GM19324 (cell line): Measurements from ENCODE around the gene PRR30.
"Not testable (repeated sequence)": the region's sequence is repeated elsewhere in the genome, so short reads cannot be mapped to it uniquely, and the experiment has no call there.

ENCODE experiments used
- ATAC-seq: cut with Tn5 transposase; IDR thresholded peaks from one replicate; pipeline ENCODE4 v1.9.1; 2021; ENCODE audit warnings: mild to moderate bottlenecking, moderate library complexity; ENCODE audit not compliant: unreplicated experiment, low FRiP score

PRR30 gene

GRCh38 chr2:27130396-27130795, 8.8 kb downstream of the PRR30 start:
- no peak for ATAC-seq

- no peak for ATAC-seq
Observed at GRCh38 chr2:27128668-27129571, 10.3 kb downstream of the PRR30 start.

DNA sequence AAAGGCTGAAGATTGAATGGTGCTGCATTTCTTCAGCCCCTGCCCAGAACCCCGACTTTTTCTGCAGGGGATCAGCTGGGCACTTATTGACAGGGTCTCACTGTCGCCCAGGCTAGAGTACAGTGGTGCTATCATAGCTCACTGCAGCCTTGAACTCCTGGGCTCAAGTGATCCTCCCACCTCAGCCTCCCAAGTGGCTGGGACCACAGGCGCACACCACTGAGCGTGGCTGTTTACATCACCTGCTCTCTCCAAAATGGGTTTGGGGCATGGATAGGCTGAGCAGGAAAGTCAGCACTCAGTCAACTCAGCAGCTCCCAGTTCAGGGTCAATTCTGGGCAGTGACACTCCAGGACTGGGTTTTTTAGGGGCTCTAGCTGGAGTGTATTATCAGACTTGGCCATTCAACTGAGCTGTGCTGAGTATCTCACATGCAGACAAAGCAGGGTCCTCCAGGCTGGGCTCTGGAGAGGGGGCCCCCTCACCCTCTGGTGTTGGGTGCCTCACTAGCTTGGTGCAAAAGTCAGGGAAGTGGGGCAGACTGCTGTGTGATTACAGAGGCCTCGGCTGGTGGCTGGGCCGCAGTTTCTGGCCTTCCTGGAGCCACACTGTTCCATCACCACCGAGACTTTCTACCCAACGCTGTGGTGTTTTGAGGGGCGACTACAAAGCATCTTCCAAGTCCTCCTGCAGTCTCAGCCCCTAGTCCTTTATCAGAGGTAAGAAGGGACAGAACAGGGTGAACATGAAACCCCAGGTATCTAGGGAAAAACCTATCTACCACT, 11.1 kb downstream of the PRR30 start:
- no peak for ATAC-seq

DNA sequence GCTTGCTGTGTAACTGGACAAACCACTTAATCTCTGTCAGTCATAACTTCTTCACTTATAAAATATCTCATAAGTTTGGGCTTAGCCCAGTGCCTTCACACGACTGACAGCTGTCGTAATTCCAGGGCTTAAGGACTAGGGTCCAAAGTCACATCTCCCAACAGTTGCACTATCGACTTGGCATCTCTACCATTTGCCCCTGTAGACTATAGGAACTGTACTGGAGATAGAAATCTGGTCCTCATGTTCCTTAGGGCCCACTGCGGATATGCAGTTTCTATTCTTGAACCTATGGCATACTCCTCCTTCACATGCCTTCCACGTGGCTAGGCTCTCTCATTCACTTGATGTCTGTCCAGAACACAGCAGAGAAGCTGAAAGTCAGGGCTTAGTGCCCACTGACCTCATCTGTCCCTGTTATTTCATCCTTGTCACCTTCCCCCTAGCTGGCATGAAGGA, 12.9 kb downstream of the PRR30 start:
- no peak for ATAC-seq

GRCh38 chr2:27125104-27125503, 14.1 kb downstream of the PRR30 start:
- no peak for ATAC-seq

- no peak for ATAC-seq
Observed at GRCh38 chr2:27123302-27124150, 15.7 kb downstream of the PRR30 start, which contains the start of gene ABHD1. Gene ABHD1 (plus strand): TSS chr2:27123815. CDS start chr2:27123949, 134 bp downstream.

GRCh38 chr2:27122791-27123190, 16.4 kb downstream of the PRR30 start:
- no peak for ATAC-seq

DNA sequence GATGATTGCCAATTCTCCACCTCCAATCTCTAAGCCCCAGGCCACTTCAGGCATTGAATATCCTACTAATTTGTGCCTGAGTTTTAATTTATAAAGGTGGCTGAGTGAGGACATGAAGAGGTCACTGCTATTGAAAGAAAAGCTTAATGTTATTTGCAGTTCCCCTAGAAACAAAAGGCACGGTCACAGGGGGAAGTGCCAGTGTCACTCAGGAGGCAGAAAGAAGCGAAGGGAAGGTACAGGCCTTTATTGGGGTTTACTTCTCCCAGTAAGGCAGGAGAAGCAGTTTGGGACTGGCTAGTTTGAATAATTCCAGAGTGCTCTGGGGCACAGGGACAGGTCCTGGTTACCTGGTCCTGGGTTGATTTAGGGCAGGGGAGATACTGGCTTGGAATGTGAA, 17.3 kb downstream of the PRR30 start:
- ATAC-seq = no peak

DNA sequence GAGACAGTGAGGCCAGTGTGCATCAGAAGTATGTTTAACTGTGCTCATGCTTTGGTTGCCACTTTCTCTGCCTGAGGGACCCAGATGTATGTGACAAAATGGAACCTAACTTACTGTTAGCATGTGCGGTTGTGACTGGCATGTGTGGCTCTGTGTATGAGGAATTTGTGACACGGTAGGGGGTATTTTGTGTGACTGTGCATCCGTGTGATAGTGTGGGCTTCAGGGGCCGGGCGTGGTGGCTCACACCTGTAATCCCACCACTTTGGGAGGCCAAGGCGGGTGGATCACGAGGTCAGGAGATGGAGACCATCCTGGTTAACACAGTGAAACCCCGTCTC, 19.9 kb downstream of the PRR30 start:
- not testable (repeated sequence) for ATAC-seq

- no peak for ATAC-seq
Observed at GRCh38 chr2:27118525-27119329, 20.5 kb downstream of the PRR30 start, which contains the start of gene CGREF1. Gene CGREF1 (minus strand): TSS chr2:27119128. CDS start chr2:27104366, 14,762 bp downstream.

DNA sequence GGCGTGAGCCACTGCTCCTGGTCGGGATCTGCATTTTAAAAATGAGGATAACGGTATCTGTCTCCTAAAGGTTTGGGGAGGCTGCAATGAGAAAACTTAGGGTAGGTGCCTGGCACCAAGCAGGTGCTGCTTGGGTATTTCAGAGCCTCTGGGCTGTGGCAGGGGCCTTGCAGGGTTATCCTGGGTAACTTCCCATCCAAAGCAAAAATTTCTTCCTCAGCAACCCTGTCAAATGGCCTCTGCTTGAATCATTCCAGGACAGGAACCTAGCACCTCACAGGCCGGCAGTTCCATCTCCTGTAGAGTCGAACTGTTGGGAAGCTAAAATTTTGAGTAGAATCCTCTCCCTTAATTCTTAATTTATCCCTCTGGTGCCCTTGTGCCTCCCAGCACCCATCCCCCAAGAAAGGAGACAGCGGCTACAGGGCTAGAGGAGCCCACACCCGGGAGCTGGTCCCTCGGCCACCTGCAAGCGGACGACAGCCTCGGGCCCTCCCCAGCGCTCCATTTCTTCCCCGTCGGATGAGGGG, 21.1 kb downstream of the PRR30 start:
- ATAC-seq = no peak

DNA sequence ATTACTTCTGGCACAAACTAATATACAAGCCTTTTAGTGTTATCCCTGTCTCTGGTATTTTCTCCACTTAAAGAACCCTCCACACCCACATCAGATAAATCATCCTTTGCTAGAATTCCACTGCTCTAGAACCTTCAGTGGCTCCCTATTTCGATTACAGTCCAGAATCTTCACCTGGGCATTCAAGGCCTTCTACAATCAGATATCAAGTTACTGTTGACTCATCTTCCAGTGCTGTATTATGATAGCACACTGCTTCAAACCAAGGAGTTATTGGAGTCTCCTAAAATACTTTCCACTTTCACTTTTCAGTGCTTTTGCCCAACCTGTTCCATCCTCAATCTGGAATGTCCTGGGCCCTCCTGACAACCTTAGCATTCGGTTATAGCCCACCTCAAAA, 23.7 kb downstream of the PRR30 start:
- no peak for ATAC-seq

DNA sequence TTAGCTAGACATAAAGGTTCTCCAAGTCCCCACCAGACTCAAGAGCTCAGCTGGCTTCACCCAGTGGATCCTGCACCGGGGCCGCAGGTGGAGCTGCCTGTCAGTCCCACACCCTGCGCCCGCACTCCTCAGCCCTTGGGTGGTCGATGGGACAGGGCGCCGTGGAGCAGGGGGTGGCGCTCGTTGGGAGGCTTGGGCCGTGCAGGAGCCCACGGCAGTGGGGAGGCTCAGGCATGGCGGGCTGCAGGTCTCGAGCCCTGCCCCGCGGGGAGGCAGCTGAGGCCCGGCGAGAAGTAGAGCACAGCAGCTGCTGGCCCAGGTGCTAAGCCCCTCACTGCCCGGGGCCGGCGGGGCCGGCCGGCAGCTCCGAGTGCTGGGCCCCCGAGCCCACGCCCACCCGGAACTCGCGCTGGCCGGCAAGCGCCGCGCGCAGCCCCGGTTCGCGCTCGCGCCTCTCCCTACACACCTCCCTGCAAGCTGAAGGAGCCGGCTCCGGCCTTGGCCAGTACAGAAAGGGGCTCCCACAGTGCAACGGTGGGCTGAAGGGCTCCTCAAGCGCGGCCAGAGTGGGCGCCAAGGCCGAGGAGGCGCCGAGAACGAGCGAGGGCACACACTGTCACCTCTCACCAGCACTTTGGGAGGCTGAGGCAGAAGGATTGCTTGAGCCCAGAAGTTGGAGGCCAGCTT, 27.7 kb downstream of the PRR30 start:
- ATAC-seq = not testable (repeated sequence)

DNA sequence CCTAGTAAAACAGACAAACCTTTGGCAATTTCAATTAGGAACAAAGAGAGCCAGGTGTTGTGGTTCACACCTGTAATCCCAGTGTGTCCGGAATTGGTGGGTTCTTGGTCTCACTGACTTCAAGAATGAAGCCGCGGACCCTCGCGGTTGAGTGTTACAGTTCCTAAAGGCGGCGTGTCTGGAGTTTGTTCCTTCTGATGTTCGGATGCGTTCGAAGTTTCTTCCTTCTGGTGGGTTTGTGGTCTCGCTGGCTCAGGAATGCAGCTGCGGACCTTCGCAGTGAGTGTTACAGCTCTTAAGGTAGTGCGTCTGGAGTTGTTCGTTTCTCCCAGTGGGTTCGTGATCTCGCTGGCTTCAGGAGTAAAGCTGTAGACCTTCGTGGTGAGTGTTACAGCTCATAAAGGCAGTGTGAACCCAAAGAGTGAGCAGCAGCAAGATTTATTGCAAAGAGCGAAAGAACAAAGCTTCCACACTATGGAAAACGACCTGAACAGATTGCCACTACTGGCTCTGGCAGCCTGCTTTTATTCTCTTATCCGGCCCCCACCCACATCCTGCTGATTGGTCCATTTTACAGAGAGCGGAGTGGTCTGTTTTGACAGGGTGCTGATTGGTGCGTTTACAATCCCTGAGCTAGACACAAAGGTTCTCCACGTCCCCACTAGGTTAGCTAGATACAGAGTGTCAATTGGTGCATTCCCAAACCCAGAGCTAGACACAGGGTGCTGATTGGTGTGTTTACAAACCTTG, 28.4 kb downstream of the PRR30 start:
- not testable (repeated sequence) for ATAC-seq

DNA sequence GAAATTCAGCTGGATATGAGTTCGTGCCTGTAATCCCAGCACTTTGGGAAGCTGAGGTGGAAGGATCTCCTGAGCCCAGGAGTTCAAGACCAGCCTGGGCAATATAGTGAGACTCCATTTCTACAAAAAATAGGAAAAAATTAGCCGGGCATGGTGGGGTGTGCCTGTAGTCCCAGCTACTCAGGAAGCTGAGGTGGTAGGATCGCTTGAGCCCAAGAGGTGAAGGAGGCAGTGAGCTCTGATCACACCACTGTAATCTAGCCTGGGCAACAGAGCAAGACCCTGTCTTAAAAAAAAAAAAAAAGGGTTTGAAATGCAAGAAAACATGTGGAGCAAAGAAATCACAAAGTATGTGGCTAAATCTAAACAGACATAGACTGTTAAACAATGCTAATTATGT, 30.1 kb downstream of the PRR30 start:
- ATAC-seq = no peak

DNA sequence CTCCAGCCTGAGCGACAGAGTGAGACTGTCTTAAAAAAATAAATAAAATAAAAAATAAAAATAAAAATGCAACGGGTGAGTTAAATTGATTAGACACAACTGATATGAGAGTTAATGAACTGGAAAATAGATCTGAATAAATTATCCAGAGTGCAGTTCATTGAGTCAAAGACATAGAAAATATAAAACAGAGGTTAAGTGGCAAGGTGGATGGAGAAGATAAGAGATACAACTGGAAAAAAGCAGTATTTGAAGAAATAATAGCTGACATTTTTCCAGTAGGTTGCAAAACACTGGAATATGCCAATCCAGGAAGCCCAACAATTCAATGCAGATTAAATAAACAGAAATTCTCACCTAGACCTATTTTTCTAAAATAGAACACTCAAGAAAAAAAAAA, 31.0 kb downstream of the PRR30 start:
- no peak for ATAC-seq

GRCh38 chr2:27105981-27106380, 33.2 kb downstream of the PRR30 start:
- ATAC-seq = no peak

- no peak for ATAC-seq
Observed at GRCh38 chr2:27102329-27102728, 36.9 kb downstream of the PRR30 start.
